GM18517 (cell line): ENCODE data around the gene PAK5.

ENCODE experiments used
- ATAC-seq: cut with Tn5 transposase; IDR thresholded peaks from one replicate; pipeline ENCODE4 v1.9.1; 2021; ENCODE audit warnings: mild to moderate bottlenecking, moderate library complexity; ENCODE audit not compliant: unreplicated experiment

PAK5 gene

GRCh38 chr20:9532069-9532838, 306.6 kb downstream of the PAK5 start:
- no peak for ATAC-seq

- no peak for ATAC-seq
Observed at GRCh38 chr20:9531581-9531980, 307.3 kb downstream of the PAK5 start.

- ATAC-seq, result no peak
Observed at GRCh38 chr20:9523636-9524035, 315.2 kb downstream of the PAK5 start.

- no peak for ATAC-seq
Observed at GRCh38 chr20:9520086-9520485, 318.8 kb downstream of the PAK5 start.

GRCh38 chr20:9518576-9519175, 320.2 kb downstream of the PAK5 start:
- ATAC-seq, result no peak

- ATAC-seq, result no peak
Observed at GRCh38 chr20:9517297-9518162, 321.3 kb downstream of the PAK5 start.

- ATAC-seq, result no peak
Observed at GRCh38 chr20:9516234-9516871, 322.5 kb downstream of the PAK5 start.

- ATAC-seq, result no peak
Observed at GRCh38 chr20:9515741-9516233, 323.1 kb downstream of the PAK5 start.

GRCh38 chr20:9515214-9515585, 323.7 kb downstream of the PAK5 start:
- no peak for ATAC-seq

- ATAC-seq, result no peak
Observed at GRCh38 chr20:9514461-9515213, 324.2 kb downstream of the PAK5 start, which contains the start of gene LAMP5. Gene LAMP5, plus strand, starts transcription at chr20:9514590. Its CDS starts 263 bp downstream, at chr20:9514853.

GRCh38 chr20:9514072-9514460, 324.8 kb downstream of the PAK5 start:
- ATAC-seq, result no peak

- no peak for ATAC-seq
Observed at GRCh38 chr20:9510911-9511310, 328.0 kb downstream of the PAK5 start.

GRCh38 chr20:9509246-9509645, 329.6 kb downstream of the PAK5 start:
- ATAC-seq, result no peak

- no peak for ATAC-seq
Observed at GRCh38 chr20:9508696-9509178, 330.1 kb downstream of the PAK5 start.

- ATAC-seq, result no peak
Observed at GRCh38 chr20:9508240-9508661, 330.6 kb downstream of the PAK5 start.

- ATAC-seq, result no peak
Observed at GRCh38 chr20:9507544-9508239, 331.2 kb downstream of the PAK5 start.

- no peak for ATAC-seq
Observed at GRCh38 chr20:9506964-9507369, 331.9 kb downstream of the PAK5 start.

- no peak for ATAC-seq
Observed at GRCh38 chr20:9506280-9506821, 332.5 kb downstream of the PAK5 start.
